HTERT RPE-1 (cell line): ENCODE results near the gene SCD.
"Not testable (repeated sequence)": the region's sequence is repeated elsewhere in the genome, so short reads cannot be mapped to it uniquely, and the experiment has no call there.

Experiments
- in situ Hi-C: fragments of 300-500 bp; cut with MboI; formaldehyde crosslinking; loops from 4 replicates; pipeline ENCODE4 v1.14.3; 2020; ENCODE audit warnings: low sequenced_read_pairs

Gene SCD

DNA sequence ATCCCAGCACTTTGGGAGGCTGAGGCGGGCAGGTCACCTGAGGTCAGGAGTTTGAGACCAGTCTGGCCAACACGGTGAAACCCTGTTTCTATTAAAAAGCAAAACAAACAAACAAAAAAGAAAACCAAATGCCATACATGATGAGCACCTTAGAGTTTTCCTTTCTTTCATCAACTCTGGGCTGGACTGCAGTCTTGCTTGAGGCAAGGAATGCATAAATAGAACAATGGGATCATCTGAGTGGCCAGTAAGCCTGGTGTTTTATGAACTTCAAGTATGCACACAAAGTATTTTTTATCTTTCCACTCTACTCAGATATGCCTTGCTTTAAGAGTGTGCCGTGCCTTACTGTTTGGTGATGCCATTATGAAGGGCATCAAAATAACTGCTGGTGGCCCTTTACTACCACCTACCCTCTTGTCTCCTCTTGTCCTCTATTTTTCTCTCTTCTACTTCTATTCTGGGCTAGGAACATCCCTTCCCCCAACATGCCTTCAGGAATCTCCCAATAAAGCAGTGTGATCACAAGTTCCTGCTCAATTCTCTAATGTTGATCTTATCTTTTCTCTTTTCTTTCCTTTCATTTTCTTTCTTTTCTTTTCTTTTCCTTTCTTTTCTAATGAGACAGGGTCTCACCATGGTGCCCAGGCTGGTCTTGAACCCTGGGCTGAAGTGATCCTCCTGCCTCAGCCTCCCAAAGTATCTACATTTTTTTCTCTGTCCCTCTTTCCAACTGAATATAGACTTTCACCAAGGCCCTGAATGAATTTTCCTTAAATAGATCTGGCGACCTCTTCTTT lies 10.2 kb downstream of the SCD start:
- in situ Hi-C loops: no loop called here

DNA sequence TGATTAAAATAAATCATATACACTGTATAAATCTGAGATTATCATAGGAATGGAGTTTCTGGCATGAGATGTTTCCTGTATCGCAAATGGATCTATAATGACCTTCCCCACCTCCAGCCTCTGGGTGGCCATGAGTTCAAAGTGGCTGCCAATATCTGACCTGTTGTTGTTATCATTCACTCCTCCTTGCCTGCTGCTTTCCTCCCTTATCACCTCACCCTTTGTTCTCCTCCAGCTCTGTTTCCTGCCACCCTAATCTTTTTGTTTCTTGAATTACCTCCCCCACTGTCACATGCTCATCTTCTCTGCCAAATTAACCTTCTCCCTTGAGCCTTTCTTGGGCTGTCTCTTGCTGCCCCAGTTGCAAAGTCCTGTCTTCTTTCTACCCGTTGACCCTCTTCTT lies 12.0 kb downstream of the SCD start:
- in situ Hi-C loops: no loop called here

DNA sequence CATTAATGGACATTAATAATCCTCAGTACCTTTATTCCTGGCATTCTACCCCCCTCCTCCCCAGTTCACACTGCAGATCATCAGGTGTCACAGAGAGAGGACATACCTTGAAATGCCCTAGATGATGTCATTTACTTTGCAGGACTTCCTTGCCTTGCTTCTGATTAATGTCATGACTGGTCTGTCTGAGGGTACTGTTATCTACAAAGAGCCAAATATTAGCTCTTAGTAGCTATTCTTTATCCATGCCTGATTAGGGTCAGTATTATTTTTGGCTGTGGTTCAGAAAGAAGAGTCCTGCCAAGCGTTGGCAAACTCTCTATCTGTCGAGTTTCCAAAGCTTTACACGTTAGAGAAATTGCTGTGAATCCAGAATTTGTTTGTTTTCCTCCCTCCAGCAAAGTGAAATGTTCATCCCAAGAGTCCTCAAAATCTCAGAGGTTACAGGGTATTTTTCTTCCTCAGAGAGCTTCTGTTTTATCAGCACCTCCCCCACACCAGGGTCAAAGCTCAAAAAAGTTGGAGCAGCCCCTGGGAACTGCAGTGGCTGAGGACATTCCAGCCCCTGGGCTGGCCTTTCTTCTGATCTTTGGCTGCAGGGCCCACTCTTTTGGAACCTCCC lies 12.6 kb downstream of the SCD start:
- in situ Hi-C loops: no loop called here

DNA sequence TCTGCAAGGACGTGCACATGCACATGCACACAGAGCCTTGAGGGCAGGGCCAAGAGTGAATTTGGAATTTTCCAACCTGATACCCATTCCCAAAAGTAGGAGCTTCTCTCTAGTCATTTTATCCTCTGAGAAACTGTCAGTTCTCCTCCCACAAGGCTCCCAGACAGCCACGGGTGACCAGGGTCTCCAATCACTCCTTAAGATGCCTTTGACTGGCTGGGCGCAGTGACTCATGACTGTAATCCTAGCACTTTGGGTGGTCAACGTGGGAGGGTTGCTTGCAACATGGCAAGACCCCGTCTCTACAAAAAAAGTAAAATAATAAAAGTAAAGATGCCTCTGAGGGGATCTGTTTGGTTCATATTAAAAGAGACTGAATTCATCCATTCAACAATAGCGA lies 13.2 kb downstream of the SCD start:
- in situ Hi-C loops: no loop called here

DNA sequence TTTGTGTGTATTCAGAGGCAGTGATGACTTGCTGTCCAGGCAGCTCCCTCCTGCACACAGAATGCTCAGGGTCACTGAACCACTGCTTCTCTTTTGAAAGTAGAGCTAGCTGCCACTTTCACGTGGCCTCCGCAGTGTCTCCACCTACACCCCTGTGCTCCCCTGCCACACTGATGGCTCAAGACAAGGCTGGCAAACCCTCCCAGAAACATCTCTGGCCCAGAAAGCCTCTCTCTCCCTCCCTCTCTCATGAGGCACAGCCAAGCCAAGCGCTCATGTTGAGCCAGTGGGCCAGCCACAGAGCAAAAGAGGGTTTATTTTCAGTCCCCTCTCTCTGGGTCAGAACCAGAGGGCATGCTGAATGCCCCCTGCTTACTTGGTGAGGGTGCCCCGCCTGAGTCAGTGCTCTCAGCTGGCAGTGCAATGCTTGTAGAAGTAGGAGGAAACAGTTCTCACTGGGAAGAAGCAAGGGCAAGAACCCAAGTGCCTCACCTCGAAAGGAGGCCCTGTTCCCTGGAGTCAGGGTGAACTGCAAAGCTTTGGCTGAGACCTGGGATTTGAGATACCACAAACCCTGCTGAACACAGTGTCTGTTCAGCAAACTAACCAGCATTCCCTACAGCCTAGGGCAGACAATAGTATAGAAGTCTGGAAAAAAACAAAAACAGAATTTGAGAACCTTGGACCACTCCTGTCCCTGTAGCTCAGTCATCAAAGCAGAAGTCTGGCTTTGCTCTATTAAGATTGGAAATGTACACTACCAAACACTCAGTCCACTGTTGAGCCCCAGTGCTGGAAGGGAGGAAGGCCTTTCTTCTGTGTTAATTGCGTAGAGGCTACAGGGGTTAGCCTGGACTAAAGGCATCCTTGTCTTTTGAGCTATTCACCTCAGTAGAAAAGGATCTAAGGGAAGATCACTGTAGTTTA lies 15.8 kb downstream of the SCD start:
- in situ Hi-C loops: no loop called here

DNA sequence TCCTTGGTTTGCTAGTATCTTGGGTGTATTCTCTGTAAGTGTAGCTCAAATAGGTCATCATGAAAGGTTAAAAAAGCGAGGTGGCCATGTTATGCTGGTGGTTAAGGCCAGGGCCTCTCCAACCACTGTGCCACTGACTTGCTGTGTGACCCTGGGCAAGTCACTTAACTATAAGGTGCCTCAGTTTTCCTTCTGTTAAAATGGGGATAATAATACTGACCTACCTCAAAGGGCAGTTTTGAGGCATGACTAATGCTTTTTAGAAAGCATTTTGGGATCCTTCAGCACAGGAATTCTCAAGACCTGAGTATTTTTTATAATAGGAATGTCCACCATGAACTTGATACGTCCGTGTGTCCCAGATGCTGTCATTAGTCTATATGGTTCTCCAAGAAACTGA lies 17.1 kb downstream of the SCD start:
- in situ Hi-C loops: no loop called here

DNA sequence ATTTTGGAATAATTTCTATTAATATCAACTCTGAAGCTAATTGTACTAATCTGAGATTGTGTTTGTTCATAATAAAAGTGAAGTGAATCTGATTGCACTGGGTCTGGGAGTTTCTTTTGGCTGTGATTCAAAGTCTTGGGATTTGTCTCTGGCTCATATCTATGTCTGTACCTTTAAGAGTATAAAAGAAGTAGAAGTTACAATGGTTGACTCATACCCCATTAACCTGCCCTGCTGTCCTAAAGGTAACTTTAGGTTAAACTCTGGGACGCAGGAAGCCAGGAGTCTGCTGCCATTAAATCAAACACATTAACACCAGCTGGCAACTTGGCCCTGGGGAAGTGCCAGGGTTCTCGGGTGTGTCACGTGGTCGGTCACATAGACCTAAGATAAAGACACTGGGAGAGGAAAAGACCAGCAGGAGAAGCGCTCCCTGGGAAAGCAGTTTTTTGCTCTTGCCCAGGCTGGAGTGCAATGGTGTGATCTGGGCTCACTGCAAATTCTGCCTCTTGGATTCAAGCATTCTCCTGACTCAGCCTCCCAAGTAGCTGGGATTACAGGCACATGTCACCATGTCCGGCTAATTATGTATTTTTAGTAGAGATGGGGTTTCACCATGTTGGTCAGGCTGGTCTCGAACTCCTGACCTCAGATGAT lies 17.8 kb downstream of the SCD start:
- in situ Hi-C loops: no loop called here

DNA sequence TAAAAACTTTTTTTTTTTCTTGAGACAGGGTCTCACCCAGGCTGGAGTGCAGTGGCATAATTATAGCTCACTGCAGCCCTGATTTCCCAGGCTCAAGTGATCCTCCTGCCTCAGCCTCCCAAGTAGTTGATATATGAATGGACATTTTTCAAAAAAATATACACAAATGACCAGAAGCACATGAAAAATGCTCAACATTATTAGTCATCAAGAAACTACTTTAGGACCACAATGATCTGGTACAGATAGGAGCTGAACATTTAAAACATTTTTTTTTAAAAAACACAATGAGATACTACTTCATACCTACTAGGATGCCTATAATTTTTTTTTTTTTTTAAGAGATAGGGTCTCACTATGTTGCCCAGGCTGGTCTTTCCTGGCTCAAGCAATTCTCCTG lies 21.7 kb downstream of the SCD start:
- in situ Hi-C loops: no loop called here

DNA sequence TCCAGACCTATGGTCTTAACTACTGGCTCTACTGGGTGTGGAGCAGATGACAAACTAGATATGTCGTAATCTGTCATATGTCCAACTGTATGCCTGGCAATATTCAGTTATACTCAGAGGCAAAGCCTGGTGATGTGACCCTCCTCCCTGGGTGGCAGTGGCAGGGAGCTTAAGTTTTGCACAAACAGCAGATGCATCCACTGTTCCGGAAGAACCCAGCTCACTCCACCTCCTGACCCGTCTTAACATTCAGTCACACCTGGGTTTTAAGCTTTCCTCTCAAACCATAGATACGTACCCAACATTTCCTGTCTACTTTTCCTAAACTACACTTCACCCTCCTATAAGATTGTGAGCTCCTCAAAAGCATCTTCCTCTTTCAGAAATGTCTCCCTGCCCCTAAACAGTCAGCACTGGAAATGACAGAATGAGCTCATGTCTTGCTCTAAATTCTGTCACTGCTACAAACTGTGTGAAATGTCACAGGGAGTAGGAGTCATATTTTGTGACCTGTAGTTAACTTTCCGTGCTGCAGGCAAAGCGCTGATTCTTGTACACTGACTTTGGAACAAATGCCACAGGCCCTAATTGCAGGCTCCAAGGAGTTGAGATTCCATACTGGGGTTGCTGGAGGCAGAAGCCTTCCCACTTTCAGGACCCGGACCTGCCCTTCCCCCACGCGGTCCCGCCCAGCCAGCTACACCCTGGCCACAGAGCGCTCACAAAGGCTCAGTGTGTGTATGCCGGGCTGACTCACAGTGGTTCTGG lies 23.9 kb downstream of the SCD start:
- in situ Hi-C loops: no loop called here

DNA sequence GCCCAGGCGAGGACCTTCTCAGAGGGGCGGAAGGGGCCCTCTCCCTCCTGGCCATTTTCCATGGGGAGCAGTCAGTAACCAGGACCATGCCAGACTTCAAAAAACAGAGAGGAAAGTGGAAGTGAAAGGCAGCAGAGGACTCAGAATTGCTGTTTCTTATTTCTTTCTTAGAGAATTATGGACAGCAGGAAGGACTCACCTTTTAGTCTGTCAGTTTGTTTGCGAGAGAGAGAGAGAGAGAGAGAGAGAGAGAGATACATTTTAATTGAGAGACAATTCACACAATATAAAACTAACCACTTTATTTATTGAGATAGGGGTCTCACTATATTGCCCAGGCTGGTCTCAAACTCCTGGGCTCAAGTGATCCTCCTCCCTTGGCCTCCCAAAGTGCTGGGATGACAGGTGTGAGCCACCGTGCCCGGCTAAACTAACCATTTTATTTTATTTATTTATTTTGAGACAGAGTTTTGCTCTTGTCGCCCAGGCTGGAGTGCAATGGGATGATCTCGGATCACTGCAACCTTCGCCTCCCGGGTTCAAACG lies 24.5 kb downstream of the SCD start:
- in situ Hi-C loops: no loop called here

DNA sequence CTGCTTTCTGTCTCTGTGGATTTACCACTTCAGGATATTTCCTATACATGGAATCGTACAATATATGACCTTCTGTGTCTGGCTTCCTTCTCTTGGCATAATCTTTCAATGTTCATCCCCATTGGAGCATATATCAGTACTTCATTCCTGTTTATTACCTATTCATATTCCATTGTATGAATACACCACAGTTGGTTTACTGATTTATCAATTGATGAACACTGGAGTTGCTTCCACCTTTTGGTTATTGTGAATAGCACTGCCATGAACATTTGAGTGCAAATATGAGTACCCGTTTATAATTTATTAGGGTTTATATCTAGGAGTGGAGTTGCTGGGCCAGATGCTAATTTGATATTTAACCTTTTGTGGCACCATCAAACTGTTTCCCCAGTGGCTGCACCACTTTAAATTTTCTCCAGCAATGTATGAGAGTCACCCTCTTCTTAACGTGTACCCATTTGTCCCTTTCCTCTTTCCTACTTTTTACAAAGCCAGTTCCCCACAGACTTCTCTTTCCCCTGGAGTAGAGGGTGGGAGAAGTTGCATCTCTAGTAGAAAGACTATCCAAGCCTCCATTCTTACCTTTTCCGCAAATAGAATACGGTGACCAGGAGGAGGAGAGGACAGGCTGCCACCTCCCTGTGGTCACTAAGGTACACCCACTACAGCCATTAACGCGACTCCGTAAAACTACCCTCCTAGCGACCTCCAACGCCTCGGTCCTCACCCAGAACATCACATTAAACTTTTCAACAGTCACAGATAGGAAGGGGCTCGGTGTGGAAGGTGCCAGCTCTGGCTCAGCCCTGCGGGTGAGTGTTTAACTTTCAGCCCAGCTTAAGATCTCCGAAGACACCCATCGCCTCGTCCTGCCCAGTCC lies 25.6 kb downstream of the SCD start:
- in situ Hi-C loops: no loop called here

DNA sequence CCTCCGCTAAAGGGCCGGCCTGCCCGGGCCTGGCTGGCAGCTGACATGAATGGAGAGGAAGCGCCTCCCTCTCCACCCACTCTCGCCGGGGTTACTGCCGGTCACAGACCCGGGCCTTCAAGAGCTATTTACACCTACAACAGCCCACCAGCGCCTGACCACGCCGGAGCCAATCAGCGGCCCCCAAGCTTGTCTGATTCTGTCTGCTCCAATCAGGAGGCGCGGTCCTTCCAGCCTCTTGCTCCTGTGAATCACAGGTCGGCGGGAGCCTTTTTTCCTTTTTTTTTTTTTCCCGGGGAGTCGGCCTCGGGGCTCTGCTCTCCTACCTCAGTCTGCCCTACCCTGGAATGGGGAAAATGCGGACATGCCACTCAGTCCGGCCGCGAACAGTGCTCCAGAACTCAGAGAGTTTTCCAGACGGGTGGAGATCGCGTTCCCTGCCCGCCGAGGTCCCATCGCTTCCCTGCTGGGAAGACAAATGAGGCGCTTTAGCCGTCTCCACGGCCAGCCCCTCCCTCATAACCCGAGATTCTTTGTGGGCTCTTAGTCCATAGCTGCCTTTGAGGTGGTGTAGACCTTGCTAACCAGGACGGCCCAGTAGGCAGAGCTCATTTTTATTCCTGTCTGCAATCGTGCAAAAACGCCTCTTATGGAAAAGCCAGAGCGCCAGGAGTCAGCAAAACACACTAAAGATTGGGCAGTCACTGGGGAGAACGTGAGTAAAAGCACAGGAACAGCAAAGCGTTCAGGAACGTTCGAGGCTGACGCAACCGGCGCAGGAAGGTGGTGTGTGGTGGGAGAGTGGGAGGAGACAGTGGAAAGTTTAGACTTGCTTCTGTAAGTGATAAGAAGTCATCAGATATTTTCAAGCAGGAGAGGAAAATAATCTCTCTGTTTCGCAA lies 26.5 kb downstream of the SCD start:
- in situ Hi-C loops: no loop called here

DNA sequence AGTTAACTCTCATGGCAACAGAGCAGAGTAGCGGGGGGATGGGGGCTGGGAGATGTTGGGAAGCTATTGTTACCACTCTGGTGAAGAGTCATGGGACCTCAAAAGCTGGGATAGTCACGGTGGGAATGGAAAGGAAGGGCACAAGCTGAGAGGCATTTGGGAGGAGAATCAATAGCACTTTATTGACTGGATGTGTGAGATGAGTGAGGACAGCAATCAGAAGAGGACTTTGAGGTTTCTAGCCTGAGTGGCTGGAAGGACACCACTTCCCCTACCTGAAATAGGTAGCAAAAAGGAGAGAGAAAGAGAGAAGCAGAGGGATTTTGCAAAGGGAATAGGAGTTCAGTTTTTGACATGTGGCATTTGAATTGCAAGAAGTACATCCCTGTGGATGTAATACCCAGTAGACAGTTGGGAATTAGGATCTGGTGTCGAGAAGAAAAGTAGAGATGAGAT lies 27.2 kb downstream of the SCD start:
- in situ Hi-C loops: no loop called here

DNA sequence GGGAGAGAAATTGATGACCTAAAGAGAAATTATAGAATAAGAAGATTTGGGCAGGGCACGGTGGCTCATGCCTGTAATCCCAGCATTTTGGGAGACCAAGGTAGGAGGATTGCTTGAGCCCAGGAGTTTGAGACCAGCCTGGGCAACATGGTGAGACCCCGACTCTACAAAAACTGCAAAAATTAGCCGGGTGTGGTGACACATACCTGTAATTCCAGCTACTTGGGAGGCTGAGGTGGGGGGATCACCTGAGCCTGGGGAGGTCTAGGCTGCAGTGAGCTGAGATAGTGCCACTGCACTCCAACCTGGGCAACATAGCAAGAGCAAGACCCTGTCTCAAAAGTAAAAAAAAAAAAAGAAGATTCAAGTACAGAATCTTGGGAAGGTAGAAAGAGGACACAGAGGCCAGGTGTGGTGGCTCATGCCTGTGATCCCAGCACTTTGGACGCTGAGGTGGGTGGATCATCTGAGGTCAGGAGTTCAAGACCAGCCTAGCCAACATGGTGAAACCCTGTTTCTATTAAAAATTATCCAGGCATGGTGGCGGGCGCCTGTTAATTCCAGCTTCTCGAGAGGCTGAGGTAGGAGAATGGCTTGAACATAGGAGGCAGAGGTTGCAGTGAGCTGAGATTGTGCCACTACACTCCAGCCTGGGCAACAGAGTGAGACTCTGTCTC lies 27.8 kb downstream of the SCD start:
- in situ Hi-C loops: not testable (repeated sequence)

DNA sequence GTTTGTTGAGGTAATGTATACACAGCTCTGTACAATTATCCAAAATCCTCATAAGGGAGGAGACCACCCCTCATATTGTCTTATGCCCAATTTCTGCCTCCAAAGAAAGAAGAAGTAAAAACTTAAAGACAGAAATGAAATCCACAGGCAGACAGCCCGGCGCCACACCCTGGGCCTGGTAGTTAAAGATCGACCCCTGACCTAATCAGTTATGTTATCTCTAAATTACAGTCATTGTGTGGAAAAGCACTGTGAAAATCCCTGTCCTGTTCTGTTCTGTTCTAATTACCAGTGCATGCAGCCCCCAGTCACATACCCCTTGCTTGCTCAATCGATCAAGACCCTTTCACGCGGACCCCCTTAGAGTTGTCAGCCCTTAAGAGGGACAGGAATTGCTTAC lies 29.6 kb downstream of the SCD start:
- in situ Hi-C loops: not testable (repeated sequence)

DNA sequence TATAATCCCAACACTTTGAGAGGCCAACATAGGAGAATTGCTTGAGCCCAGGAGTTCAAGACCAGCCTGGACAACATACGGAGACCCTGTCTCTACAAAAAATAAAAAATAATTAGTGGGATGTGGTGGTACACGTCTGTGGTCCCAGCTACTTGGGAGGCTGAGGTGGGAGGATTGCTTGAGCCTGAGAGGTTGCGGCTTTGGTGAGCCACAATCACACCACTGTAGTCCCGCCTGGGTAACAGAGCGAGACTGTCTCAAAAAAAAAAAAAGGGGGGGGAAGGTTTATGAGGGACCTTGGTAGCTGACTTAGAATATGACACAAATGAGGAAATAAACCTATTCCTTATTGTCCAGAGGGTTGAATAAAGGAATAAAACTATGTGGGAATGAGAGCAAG lies 30.8 kb downstream of the SCD start:
- in situ Hi-C loops: no loop called here

DNA sequence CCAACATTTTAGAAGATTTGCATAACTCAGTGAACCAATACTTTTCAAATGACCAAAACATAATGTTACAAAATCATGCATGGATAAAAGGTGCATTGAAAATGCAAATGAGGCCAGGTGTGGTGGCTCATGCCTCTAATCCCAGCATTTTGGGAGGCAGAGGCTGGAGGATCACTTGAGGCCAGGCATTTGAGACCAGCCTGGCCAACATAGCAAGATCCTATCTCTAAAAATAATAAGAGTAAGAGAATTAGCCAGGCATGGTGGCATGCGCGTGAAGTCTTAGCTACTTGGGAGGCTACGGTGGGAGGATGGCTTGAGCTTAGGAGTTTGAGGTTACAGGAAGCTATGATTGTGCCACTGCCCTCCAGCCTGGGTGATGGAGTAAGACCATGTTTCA lies 33.4 kb downstream of the SCD start:
- in situ Hi-C loops: no loop called here
